ENCODE results near the gene UXS1.

DNA sequence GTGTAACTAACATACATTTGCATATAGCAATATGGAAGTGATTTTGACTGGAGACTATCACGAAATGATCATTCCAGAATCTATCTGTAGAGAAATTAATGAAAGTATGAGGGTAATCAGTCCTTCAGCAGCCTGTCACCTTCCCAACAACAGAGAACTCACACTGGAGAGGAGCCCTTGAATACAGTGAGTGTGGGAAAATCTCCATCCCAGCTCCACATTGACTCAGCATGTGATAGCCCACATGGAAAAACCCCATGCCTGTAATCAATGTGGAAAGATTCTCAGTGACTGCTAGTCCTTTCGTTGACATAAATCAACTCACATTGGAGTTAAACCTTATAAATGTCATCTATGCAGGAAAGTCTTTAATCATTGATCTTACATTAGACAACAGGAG, 13.1 kb upstream of the UXS1 start:
- TF ChIP-seq CHD2 (IDR thresholded peaks at IDR 0.05; ENCODE audit: low read length, partially characterized antibody), result no peak
- TF ChIP-seq, protein P1, sequence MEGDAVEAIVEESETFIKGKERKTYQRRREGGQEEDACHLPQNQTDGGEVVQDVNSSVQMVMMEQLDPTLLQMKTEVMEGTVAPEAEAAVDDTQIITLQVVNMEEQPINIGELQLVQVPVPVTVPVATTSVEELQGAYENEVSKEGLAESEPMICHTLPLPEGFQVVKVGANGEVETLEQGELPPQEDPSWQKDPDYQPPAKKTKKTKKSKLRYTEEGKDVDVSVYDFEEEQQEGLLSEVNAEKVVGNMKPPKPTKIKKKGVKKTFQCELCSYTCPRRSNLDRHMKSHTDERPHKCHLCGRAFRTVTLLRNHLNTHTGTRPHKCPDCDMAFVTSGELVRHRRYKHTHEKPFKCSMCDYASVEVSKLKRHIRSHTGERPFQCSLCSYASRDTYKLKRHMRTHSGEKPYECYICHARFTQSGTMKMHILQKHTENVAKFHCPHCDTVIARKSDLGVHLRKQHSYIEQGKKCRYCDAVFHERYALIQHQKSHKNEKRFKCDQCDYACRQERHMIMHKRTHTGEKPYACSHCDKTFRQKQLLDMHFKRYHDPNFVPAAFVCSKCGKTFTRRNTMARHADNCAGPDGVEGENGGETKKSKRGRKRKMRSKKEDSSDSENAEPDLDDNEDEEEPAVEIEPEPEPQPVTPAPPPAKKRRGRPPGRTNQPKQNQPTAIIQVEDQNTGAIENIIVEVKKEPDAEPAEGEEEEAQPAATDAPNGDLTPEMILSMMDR (IDR thresholded peaks at IDR 0.05), result no peak
- TF ChIP-seq, protein P2, sequence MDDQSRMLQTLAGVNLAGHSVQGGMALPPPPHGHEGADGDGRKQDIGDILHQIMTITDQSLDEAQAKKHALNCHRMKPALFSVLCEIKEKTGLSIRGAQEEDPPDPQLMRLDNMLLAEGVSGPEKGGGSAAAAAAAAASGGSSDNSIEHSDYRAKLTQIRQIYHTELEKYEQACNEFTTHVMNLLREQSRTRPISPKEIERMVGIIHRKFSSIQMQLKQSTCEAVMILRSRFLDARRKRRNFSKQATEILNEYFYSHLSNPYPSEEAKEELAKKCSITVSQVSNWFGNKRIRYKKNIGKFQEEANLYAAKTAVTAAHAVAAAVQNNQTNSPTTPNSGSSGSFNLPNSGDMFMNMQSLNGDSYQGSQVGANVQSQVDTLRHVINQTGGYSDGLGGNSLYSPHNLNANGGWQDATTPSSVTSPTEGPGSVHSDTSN (IDR thresholded peaks at IDR 0.05), result no peak
- no peak for TF ChIP-seq TAF1 (IDR thresholded peaks at IDR 0.05; ENCODE audit: borderline replicate concordance, low read depth, low read length)
- no peak for TF ChIP-seq YY1 (IDR thresholded peaks at IDR 0.05; ENCODE audit: low read depth)
- TF ChIP-seq EP300 (IDR thresholded peaks at IDR 0.05; ENCODE audit: borderline replicate concordance in 1 of 2, low read depth in 1 of 2, low read length in 1 of 2), result no peak
- TF ChIP-seq GABPA (IDR thresholded peaks at IDR 0.05; ENCODE audit: low read depth), result no peak
- no peak for TF ChIP-seq RCOR1 (IDR thresholded peaks at IDR 0.05; ENCODE audit: low read length)
- no peak for TF ChIP-seq RXRA (IDR thresholded peaks at IDR 0.05; ENCODE audit: borderline replicate concordance, low read depth)
- no peak for TF ChIP-seq POLR2AphosphoS5 (IDR thresholded peaks at IDR 0.05; ENCODE audit: low read depth, low read length)
- TF ChIP-seq RAD21 (IDR thresholded peaks at IDR 0.05; ENCODE audit: low read length), result no peak
